GM12874 (cell line): ENCODE data around the gene PROM2.

ENCODE experiments used
- TF ChIP-seq, protein P1 (sequence below): IDR thresholded peaks from 2 replicates; pipeline ENCODE4 v1.5.1; 2011; ENCODE audit warnings: low read depth, mild to moderate bottlenecking, control low read depth, low read length, moderate library complexity; ENCODE audit not compliant: insufficient read depth

PROM2 gene

GRCh38 chr2:95315801-95316411 is 41.7 kb downstream of the PROM2 start:
- TF ChIP-seq, protein P1, sequence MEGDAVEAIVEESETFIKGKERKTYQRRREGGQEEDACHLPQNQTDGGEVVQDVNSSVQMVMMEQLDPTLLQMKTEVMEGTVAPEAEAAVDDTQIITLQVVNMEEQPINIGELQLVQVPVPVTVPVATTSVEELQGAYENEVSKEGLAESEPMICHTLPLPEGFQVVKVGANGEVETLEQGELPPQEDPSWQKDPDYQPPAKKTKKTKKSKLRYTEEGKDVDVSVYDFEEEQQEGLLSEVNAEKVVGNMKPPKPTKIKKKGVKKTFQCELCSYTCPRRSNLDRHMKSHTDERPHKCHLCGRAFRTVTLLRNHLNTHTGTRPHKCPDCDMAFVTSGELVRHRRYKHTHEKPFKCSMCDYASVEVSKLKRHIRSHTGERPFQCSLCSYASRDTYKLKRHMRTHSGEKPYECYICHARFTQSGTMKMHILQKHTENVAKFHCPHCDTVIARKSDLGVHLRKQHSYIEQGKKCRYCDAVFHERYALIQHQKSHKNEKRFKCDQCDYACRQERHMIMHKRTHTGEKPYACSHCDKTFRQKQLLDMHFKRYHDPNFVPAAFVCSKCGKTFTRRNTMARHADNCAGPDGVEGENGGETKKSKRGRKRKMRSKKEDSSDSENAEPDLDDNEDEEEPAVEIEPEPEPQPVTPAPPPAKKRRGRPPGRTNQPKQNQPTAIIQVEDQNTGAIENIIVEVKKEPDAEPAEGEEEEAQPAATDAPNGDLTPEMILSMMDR = no peak

GRCh38 chr2:95316466-95317122 is 42.3 kb downstream of the PROM2 start:
- TF ChIP-seq, protein P1 = no peak

DNA sequence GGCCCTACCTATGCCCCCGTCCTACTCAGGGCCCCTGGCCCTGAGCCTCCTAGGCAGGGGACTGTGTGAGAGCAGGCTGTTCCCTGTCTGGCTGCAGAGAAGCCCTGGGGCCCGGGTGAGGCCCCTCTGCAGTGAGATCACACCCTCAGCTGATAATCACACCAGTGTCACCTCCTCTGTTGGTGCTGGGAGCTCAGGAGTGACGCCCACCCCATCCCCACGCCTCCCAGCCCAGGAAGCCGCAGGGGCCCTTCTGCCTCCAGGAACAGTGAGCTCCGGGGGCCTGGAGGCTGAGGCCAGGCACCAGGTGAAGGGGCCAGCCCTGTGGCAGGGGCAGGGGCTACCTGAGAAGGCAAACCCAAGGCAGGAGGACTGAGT is 42.9 kb downstream of the PROM2 start:
- TF ChIP-seq, protein P1 = no peak

DNA sequence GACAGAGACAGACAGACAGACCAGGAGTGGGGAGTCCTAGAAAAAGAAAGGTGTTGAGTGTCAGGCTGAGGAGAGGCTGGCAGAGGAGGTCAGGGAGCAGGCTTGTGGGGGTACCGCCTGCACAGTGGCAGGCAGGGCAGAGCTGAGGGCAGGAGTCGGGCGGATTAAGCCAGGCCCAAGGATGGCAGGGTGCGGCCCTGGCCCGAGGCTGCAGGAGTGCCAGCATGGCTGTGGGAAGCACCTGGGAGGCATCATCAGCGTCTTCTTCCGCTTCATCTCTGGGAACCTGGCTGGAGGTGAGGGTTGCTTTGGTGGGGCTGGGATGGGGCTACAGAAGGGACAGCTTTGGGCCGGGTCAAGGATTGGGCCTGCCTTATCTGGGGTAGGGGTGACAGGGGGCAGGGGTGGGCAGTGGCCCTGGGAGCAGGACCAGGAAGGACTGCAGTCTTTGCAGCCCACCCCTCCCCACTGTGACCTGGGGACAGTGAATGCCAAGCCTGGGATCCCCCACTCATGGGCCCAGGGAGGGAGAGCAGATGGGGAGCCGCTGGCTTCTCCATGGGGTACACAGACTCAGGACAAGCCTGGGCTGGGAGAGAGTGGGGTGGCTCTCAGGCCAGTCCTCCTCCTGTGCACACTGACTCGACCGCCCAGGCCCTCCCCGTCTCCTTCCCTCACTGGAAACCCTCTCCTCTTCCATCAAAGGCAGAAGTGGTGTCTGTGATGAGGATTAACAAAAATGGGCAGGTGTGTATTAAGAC is 43.6 kb downstream of the PROM2 start:
- TF ChIP-seq, protein P1 = no peak

DNA sequence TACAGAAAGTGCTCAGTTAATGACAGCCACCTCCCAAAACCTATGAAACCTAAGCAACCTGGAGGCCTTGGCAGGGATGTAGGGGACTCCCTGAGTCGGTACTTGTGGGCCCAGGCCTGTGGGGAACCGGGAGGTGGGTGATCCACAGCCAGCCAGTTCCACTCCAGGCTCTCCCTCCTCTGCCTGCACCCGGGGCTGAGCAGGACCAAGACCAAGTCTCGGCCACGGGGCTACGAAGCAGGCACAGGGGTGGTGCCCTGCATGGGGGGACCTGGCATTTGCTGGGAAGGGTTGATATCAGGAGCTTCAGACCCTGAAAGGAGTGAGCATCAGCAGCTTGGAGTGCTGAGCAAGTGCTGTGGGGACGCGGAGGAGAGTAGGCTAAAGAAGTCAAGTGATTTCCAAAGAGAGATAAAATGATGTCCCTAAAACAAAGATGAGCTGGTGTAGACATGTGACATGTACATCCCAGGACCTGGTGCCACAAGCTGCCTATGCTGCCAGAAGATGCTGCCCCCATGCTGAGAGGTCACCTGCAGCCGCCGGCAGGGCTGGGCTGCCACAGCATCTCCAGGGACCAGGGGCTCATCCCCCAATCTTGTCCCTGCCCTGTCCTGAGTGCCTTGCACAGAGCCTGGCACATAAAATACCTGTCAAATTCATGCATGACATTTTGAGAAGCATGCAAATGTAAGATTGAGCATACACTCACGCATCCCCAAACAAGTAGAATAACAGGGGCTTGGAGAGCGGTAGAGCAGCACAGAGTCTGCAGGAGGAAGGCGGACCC is 44.4 kb downstream of the PROM2 start:
- TF ChIP-seq, protein P1 = no peak

GRCh38 chr2:95319481-95320343 is 45.5 kb downstream of the PROM2 start:
- TF ChIP-seq, protein P1 = no peak
